Endothelial cell of umbilical vein (primary cell): ENCODE data around the gene ZNF280D. TPM values are rescaled to one million over a fixed set of nuclear protein-coding genes. Genes with fewer than 3 reads are reported as not detected.

Experiments
- BruUV-seq: library from RNA; stranded (reverse); fragments of 400-500 nt; replicated peaks from 2 replicates; lab custom pipeline; 2021; lab: Mats Ljungman, UMichigan
- CTCF ChIA-PET: fragments of 300-600, 350-600 bp; sonication (Branson Sonifier 250); formaldehyde crosslinking; loops from one replicate; lab custom pipeline; 2021; ENCODE audit warnings: antibody characterized with exemption, inconsistent platforms; lab: Charles Lee
- POLR2A ChIA-PET: fragments of 300-600, 350-600 bp; sonication (Branson Sonifier 250); formaldehyde crosslinking; loops from one replicate; lab custom pipeline; 2021; ENCODE audit warnings: antibody characterized with exemption, inconsistent platforms; lab: Charles Lee
- DNase-seq: peaks from one replicate; pipeline ENCODE4 v3.0.0-alpha.2; 2011; ENCODE audit warnings: low read depth, low spot score
- FAIRE-seq: peaks from 2 replicates; lab custom pipeline; 2011; peaks lifted over from hg19 to GRCh38; lab: Jason Lieb, UNC
- H2AFZ ChIP-seq: 2 replicates; pipeline ENCODE4 v1.6.0; 2012; ENCODE audit warnings: low read depth, low read length, control low read depth, inconsistent platforms
- H3K27ac ChIP-seq: 2 replicates; pipeline ENCODE4 v1.5.1; 2011; ENCODE audit warnings: low read depth, mild to moderate bottlenecking, control low read depth, low read length, moderate library complexity; ENCODE audit not compliant: insufficient read depth
- H3K27me3 ChIP-seq, 2 experiments: 2 replicates each; pipeline versions ENCODE4 v1.6.0 to v1.6.1; 2011; ENCODE audit warnings: low read length in 2 of 2, mixed read lengths in 1 of 2; ENCODE audit not compliant: control insufficient read depth in 2 of 2, insufficient read depth in 2 of 2
- H3K36me3 ChIP-seq, 2 experiments: 2 replicates in 1 of 2; 3 replicates in 1 of 2; pipeline ENCODE4 v1.5.1; 2011; ENCODE audit warnings: low read length in 2 of 2, mild to moderate bottlenecking in 1 of 2, moderate library complexity in 1 of 2; ENCODE audit not compliant: control insufficient read depth in 2 of 2, insufficient read depth in 2 of 2; ENCODE audit errors: extremely low read depth in 1 of 2
- H3K4me1 ChIP-seq: 3 replicates; pipeline ENCODE4 v1.5.1; 2011; ENCODE audit warnings: mild to moderate bottlenecking, low read length; ENCODE audit not compliant: control insufficient read depth, insufficient read depth; ENCODE audit errors: extremely low read depth
- H3K4me2 ChIP-seq: 2 replicates; pipeline ENCODE4 v1.6.1; 2011; ENCODE audit warnings: low read length, control low read depth, mixed read lengths; ENCODE audit not compliant: insufficient read depth
- H3K4me3 ChIP-seq, 3 experiments: fragments of 200-600 bp in 1 of 3; sonication (generic), shearing (Covaris generic) in 1 of 3; replicated peaks in 1 of 3; 2 replicates each; pipeline ENCODE4 v1.5.1; 2011 to 2016; ENCODE audit warnings: control low read depth in 3 of 3, low read length in 3 of 3, mild to moderate bottlenecking in 2 of 3, inconsistent platforms in 1 of 3, low read depth in 1 of 3, moderate library complexity in 1 of 3; ENCODE audit not compliant: insufficient read depth in 1 of 3
- H3K79me2 ChIP-seq: 2 replicates; pipeline ENCODE4 v1.6.0; 2012; ENCODE audit warnings: low read length, inconsistent platforms; ENCODE audit not compliant: control insufficient read depth, insufficient read depth
- H3K9ac ChIP-seq: replicated peaks from 2 replicates; pipeline ENCODE3; 2011; ENCODE audit warnings: low read length, control low read depth; ENCODE audit not compliant: insufficient read depth; ENCODE audit errors: extremely low read depth
- H3K9me1 ChIP-seq: replicated peaks from 3 replicates; pipeline ENCODE4 v1.6.0; 2011; ENCODE audit warnings: mild to moderate bottlenecking, low read length; ENCODE audit not compliant: control insufficient read depth, insufficient read depth; ENCODE audit errors: extremely low read depth
- H3K9me3 ChIP-seq: replicated peaks from 2 replicates; pipeline ENCODE4 v1.5.1; 2012; ENCODE audit warnings: low read length, inconsistent platforms; ENCODE audit not compliant: control insufficient read depth, insufficient read depth
- H4K20me1 ChIP-seq: replicated peaks from 2 replicates; pipeline ENCODE3; 2011; ENCODE audit warnings: mild to moderate bottlenecking, low read length; ENCODE audit not compliant: control insufficient read depth, insufficient read depth; ENCODE audit errors: extremely low read depth
- EZH2 ChIP-seq: IDR thresholded peaks from 2 replicates; pipeline ENCODE4 v1.6.1; 2012; ENCODE audit warnings: borderline replicate concordance, low read depth, mild to moderate bottlenecking, moderate library complexity, low read length, inconsistent platforms; ENCODE audit not compliant: severe bottlenecking
- FOS ChIP-seq: IDR thresholded peaks from 2 replicates; pipeline ENCODE4 v1.6.1; 2011; ENCODE audit warnings: mild to moderate bottlenecking, low read length, moderate library complexity, borderline replicate concordance; ENCODE audit not compliant: insufficient read depth
- GATA2 ChIP-seq: IDR thresholded peaks from 2 replicates; pipeline ENCODE4 v1.7.0; 2011; ENCODE audit warnings: low read depth, mild to moderate bottlenecking, moderate library complexity, mixed read lengths, low read length; ENCODE audit not compliant: insufficient read length, insufficient read depth
- JUN ChIP-seq: IDR thresholded peaks from 2 replicates; pipeline ENCODE4 v1.6.1; 2011; ENCODE audit warnings: borderline replicate concordance, low read depth; ENCODE audit not compliant: insufficient read length, insufficient read depth
- POLR2A ChIP-seq: IDR thresholded peaks from 2 replicates; pipeline ENCODE4 v1.6.1; 2012; ENCODE audit warnings: low read depth, mild to moderate bottlenecking, control low read depth, low read length
- dilution Hi-C: fragments of 300-500 bp; cut with MboI; formaldehyde crosslinking; loops from one replicate; pipeline ENCODE4 v1.15.0; 2019; ENCODE audit warnings: low sequenced_read_pairs; ENCODE audit not compliant: extremely low pct_ligation_motif_present
- intact Hi-C: fragments of 100-400 bp; cut with micrococcal nuclease; formaldehyde crosslinking; loops from one replicate; pipeline ENCODE4 v1.10.0; 2022
- polyA plus RNA-seq, 4 experiments: library from polyadenylated mRNA; depleted of rRNA in 3 of 4; stranded (reverse) in 3 of 4; unstranded in 1 of 4; fragments of >200 nt; gene quantifications; 2 replicates each; pipeline versions ENCODE4 v1.2.1 to v1.2.3, GENCODE V29; 2011 to 2012; ENCODE audit warnings: missing spikeins in 1 of 4
- total RNA-seq: library from RNA; stranded (reverse); gene quantifications from 2 replicates; pipeline ENCODE4 v1.2.3, GENCODE V29; 2021
- TF ChIP-seq, protein P1 (sequence below): IDR thresholded peaks from 2 replicates; pipeline ENCODE4 v1.6.1; 2011; ENCODE audit not compliant: insufficient read depth, insufficient read length

ZNF280D gene
- total and polyA plus RNA-seq, 2 donors (not counting 3 experiments of a cell fraction or from before 2014, with no cell fraction given): 9.6 to 42.1 TPM

DNA sequence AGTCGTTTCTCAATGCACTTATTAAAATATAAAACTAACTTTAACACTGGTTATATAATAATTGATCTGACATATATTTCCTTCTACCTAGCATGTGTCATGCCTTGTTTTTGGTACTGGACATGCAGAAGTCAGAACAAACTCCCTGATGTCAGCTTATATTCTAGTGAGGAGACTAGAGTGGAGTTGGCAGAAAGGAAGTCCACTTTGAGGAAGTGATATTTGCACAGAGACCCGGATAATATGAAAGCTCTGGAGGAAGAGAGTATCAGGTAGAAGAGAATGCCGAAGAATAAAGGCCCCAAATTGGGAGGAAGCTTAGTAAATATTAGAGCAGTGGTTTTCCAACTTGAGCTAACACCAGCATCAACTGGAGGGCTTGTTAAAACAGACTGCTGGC, 24.6 kb upstream of the ZNF280D start:
- no peak overlapping the region for H3K4me2 ChIP-seq

DNA sequence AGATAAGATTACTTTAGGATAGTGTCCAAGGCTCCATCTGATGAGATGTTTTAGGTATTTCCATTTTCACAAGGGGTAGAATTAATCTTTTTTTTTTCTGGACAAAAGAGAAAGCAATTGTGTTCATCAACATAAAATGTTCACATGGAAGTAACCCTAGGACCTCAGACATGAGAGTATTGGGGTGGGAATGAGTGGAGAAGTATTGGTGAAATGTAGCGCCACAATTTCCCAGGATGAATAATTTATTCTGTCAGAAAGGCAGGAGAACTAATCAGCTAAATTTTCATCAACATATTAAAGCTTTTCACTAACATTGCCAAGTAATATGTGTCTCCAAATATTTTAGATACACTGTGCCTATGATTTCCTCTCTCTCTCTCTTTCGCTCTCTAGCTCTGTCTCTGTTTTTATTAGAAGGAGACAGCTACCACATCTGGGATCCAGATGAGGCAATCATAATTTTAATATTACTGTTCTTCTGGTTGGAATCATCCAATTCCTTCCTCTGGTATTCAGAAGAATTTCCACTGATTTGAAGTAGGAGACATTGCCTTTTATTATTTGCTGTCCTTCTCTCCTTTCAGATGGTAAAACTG, 21.6 kb upstream of the ZNF280D start:
- dilution Hi-C loops (no loop called here), intact Hi-C loops (no loop called here)
- Histone ChIP-seq H3K9ac (no peak overlapping the region), H3K4me2 (no peak overlapping the region), H3K9me1 (no peaks in the 10 kb centered on the region), H3K36me3 (no peaks in the 10 kb centered on the region), H3K79me2 (no peaks in the 10 kb centered on the region), H4K20me1 (no peaks in the 10 kb centered on the region), H3K4me1 (no peaks in the 10 kb centered on the region), H3K9me3 (no peaks in the 10 kb centered on the region), H2AFZ (no peak overlapping the region), H3K27me3 (no peaks in the 10 kb centered on the region), H3K4me3 (no peak overlapping the region), H3K27ac (no peak overlapping the region)
- BruUV-seq: no TSS peak
- ChIA-PET CTCF (interaction anchor here (1.0 kb wide), 1 partner anchor 11 kb away, joined by 3 read pairs; no protein-coding TSS in a partner anchor), POLR2A (no interaction called here)
- FAIRE-seq (no peak), DNase-seq (no peak)
- TF ChIP-seq, protein P1, sequence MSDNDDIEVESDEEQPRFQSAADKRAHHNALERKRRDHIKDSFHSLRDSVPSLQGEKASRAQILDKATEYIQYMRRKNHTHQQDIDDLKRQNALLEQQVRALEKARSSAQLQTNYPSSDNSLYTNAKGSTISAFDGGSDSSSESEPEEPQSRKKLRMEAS: no peak
- no peak for TF ChIP-seq GATA2
- no peak for TF ChIP-seq FOS

More for the DNA sequence above, 24.6 kb upstream of the ZNF280D start:
- FAIRE-seq (no peak), DNase-seq (no peak)
- Histone ChIP-seq H3K9ac (no peak overlapping the region), H3K4me3 (no peak overlapping the region), H3K4me1 (no peaks in the 10 kb centered on the region), H3K79me2 (no peaks in the 10 kb centered on the region), H4K20me1 (no peaks in the 10 kb centered on the region), H3K27ac (no peak overlapping the region), H3K9me3 (no peaks in the 10 kb centered on the region), H3K27me3 (no peaks in the 10 kb centered on the region), H2AFZ (no peak overlapping the region), H3K9me1 (no peaks in the 10 kb centered on the region), H3K36me3 (no peaks in the 10 kb centered on the region)
- dilution Hi-C loops: no loop called here
- BruUV-seq: no TSS peak
- ChIA-PET POLR2A (no interaction called here), CTCF (interaction anchor here (0.6 to 1.3 kb wide), 2 partner anchors 17 to 455 kb away, joined by 3 to 4 read pairs; no protein-coding TSS in a partner anchor)
- intact Hi-C loops: no loop called here
- TF ChIP-seq POLR2A: no peak
- no peak for TF ChIP-seq JUN
- TF ChIP-seq EZH2: no peak
- no peak for TF ChIP-seq GATA2
